ENCODE data around the gene DNPH1. TPM values are rescaled to one million over a fixed set of nuclear protein-coding genes. Genes with fewer than 3 reads are reported as not detected.

DNPH1 gene
- total RNA-seq, 4 donors from 2014 or later: 23.4 to 68.4 (median 33.2) TPM

- Histone ChIP-seq H3K4me3 (no peak overlapping the region), H3K9me3 (no peaks in the 10 kb centered on the region), H3K4me1 (no peaks in the 10 kb centered on the region), H3K27ac (no peak overlapping the region), H3K27me3 (no peaks in the 10 kb centered on the region), H3K36me3 (no peaks in the 10 kb centered on the region)
- intact Hi-C loops (cut with DNase I; ENCODE audit: low total_unique reads): no loop called here
- DNase-seq: no peak
- TF ChIP-seq POLR2A (IDR thresholded peaks at IDR 0.05) (no peak), CTCF (IDR thresholded peaks at IDR 0.05) (no peak)
These were observed 39.4 kb downstream of the DNPH1 start for GRCh38 chr6:43189776-43190304.

DNA sequence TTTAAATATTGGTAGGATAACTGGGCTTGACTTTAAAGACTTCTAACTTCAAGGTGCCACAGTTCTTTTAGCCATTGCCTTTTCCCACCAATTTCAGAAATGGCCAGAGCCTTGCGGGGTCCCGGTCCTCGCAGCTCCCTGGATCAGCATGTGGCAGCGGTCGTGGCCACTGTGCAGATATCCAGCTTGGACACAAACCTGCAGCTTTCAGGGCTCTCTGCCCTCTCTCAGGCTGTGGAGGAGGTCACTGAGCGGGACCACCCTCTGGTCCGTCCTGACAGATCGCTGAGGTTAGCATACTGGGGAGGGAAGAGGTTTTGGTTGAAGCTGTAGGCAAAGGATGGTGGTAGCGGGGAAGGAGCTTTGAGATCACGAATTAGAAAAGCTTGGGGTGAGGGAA, 40.9 kb downstream of the DNPH1 start:
- Histone ChIP-seq H3K4me3 (no peak overlapping the region), H3K36me3 (no peaks in the 10 kb centered on the region)
- DNase-seq: peak in 1 of 2 donors; percentile 8

DNA sequence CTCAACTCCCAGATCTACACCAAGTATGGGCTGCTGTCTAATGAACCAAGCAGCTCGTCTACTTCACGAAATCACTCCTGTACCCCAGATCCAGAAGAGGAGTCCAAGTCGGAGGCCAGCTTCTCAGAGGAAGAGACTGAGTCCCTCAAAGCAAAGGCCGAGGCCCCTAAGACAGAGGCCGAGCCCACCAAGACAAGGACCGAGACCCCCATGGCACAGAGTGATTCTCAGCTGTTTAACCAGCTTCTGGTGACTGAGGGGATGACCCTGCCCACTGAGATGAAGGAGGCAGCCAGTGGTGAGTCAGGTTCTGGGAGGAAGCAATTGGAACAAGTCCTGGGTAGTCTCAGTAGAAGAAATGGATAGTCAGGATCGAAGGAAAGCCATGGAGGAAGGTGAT, 41.5 kb downstream of the DNPH1 start:
- DNase-seq: peak in 1 of 2 donors; percentile 2
- no peaks in the 10 kb centered on the region for H3K9me3 ChIP-seq
- no peak overlapping the region for H3K27ac ChIP-seq
- H3K36me3 ChIP-seq: no peaks in the 10 kb centered on the region
- intact Hi-C loops (cut with DNase I; ENCODE audit: low total_unique reads): no loop called here
- TF ChIP-seq POLR2A (IDR thresholded peaks at IDR 0.05): no peak
- TF ChIP-seq CTCF (IDR thresholded peaks at IDR 0.05): no peak
- no peaks in the 10 kb centered on the region for H3K27me3 ChIP-seq
- H3K4me3 ChIP-seq: no peak overlapping the region
- no peaks in the 10 kb centered on the region for H3K4me1 ChIP-seq

More for the DNA sequence above, 40.9 kb downstream of the DNPH1 start:
- Histone ChIP-seq H3K27me3 (no peaks in the 10 kb centered on the region), H3K27ac (no peak overlapping the region), H3K4me1 (no peaks in the 10 kb centered on the region), H3K9me3 (no peaks in the 10 kb centered on the region)
- intact Hi-C loops (cut with DNase I; ENCODE audit: low total_unique reads): no loop called here
- TF ChIP-seq CTCF (IDR thresholded peaks at IDR 0.05): no peak
- TF ChIP-seq POLR2A (IDR thresholded peaks at IDR 0.05): no peak

GRCh38 chr6:43186706-43187105, 42.6 kb downstream of the DNPH1 start:
- H3K27ac ChIP-seq: no peak overlapping the region
- H3K27me3 ChIP-seq: no peaks in the 10 kb centered on the region
- H3K4me1 ChIP-seq: no peaks in the 10 kb centered on the region
- no peak for TF ChIP-seq CTCF (IDR thresholded peaks at IDR 0.05)
- no peaks in the 10 kb centered on the region for H3K9me3 ChIP-seq
- no peak overlapping the region for H3K4me3 ChIP-seq
- intact Hi-C loops (cut with DNase I; ENCODE audit: low total_unique reads): no loop called here
- no peaks in the 10 kb centered on the region for H3K36me3 ChIP-seq
- DNase-seq: no peak

DNA sequence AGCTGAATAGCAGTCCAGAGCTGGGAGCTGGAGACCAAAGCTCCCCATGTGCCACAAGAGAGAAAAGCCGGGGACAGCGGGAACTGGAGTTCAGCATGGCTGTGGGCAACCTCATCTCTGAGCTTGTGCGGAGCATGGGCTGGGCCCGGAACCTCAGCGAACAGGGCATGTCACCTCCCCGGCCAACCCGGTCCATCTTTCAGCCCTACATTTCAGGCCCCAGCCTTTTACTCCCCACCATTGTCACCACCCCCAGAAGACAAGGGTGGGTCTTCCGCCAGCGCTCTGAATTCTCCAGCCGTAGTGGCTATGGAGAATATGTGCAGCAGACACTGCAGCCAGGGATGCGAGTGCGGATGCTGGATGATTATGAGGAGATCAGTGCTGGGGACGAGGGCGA, 43.3 kb downstream of the DNPH1 start:
- H3K36me3 ChIP-seq: no peaks in the 10 kb centered on the region
- intact Hi-C loops (cut with DNase I; ENCODE audit: low total_unique reads): no loop called here
- TF ChIP-seq POLR2A (IDR thresholded peaks at IDR 0.05) (no peak), CTCF (IDR thresholded peaks at IDR 0.05) (no peak)

More for the DNA sequence above, 43.3 kb downstream of the DNPH1 start:
- Histone ChIP-seq H3K4me1 (no peaks in the 10 kb centered on the region), H3K27ac (no peak overlapping the region), H3K4me3 (no peak overlapping the region), H3K9me3 (no peaks in the 10 kb centered on the region), H3K27me3 (no peaks in the 10 kb centered on the region)
- no peak for DNase-seq

Data from uterus (tissue), 4 donors.